HG03025 (cell line): ENCODE measurements around the gene ZNF532.
"Not testable (repeated sequence)": the region's sequence is repeated elsewhere in the genome, so short reads cannot be mapped to it uniquely, and the experiment has no call there.

Experiments
- ATAC-seq: cut with Tn5 transposase; IDR thresholded peaks from one replicate; pipeline ENCODE4 v1.9.1; 2021; ENCODE audit warnings: mild to moderate bottlenecking, moderate library complexity; ENCODE audit not compliant: unreplicated experiment, low FRiP score

ZNF532 gene

GRCh38 chr18:58848685-58849084, 16.0 kb upstream of the ZNF532 start:
- no peak for ATAC-seq

- ATAC-seq: no peak
Measured at GRCh38 chr18:58850786-58851469, 13.7 kb upstream of the ZNF532 start.

GRCh38 chr18:58851856-58852255, 12.8 kb upstream of the ZNF532 start:
- ATAC-seq: no peak

- ATAC-seq: no peak
Measured at GRCh38 chr18:58852629-58853028, 12.0 kb upstream of the ZNF532 start.

GRCh38 chr18:58853561-58853960, 11.1 kb upstream of the ZNF532 start:
- no peak for ATAC-seq

GRCh38 chr18:58855521-58855920, 9.2 kb upstream of the ZNF532 start:
- ATAC-seq: not testable (repeated sequence)

- no peak for ATAC-seq
Measured at GRCh38 chr18:58856881-58857280, 7.8 kb upstream of the ZNF532 start.

GRCh38 chr18:58858591-58859468, 5.8 kb upstream of the ZNF532 start:
- no peak for ATAC-seq

- no peak for ATAC-seq
Measured at GRCh38 chr18:58859907-58860306, 4.8 kb upstream of the ZNF532 start.

GRCh38 chr18:58860747-58861231, 3.9 kb upstream of the ZNF532 start:
- no peak for ATAC-seq

GRCh38 chr18:58861353-58861752, 3.3 kb upstream of the ZNF532 start:
- no peak for ATAC-seq

- no peak for ATAC-seq
Measured at GRCh38 chr18:58861861-58862301, 2.8 kb upstream of the ZNF532 start.

- no peak for ATAC-seq
Measured at GRCh38 chr18:58862356-58862755, 2.3 kb upstream of the ZNF532 start.

- no peak for ATAC-seq
Measured at GRCh38 chr18:58862851-58863538, 1.7 kb upstream of the ZNF532 start.

GRCh38 chr18:58863539-58864145, 1.0 kb upstream of the ZNF532 start:
- ATAC-seq: no peak

GRCh38 chr18:58865033-58865590, 435 bp downstream of the ZNF532 start:
- no peak for ATAC-seq

- ATAC-seq: no peak
Measured at GRCh38 chr18:58865701-58866065, 1.0 kb downstream of the ZNF532 start.

GRCh38 chr18:58866066-58866772, 1.5 kb downstream of the ZNF532 start:
- no peak for ATAC-seq

- ATAC-seq: no peak
Measured at GRCh38 chr18:58866773-58867150, 2.1 kb downstream of the ZNF532 start.
